H9 (cell line): ENCODE data around the gene GJA9. TPM values are rescaled to one million over a fixed set of nuclear protein-coding genes. Genes with fewer than 3 reads are reported as not detected.
"Not testable (repeated sequence)": the region's sequence is repeated elsewhere in the genome, so short reads cannot be mapped to it uniquely, and the experiment has no call there.

Source experiments
- DNase-seq: peaks from one replicate; pipeline ENCODE4 v3.0.0-alpha.2; 2017
- H2AFZ ChIP-seq: one replicate; pipeline ENCODE4 v1.6.1; 2013; ENCODE audit warnings: mild to moderate bottlenecking, low read length, control low read depth, moderate library complexity
- H2AK5ac ChIP-seq: 2 replicates; pipeline ENCODE4 v1.6.1; 2013; ENCODE audit warnings: low read length, control low read depth, mixed read lengths; ENCODE audit not compliant: insufficient read length
- H2BK120ac ChIP-seq: one replicate; pipeline ENCODE4 v1.6.1; 2013; ENCODE audit warnings: low read depth, mild to moderate bottlenecking, low read length, control low read depth, inconsistent platforms; ENCODE audit not compliant: poor library complexity, severe bottlenecking
- H2BK12ac ChIP-seq: 2 replicates; pipeline ENCODE4 v1.6.1; 2013; ENCODE audit warnings: low read length, control low read depth, mixed read lengths, low read depth; ENCODE audit not compliant: insufficient read length
- H2BK15ac ChIP-seq: 2 replicates; pipeline ENCODE4 v1.6.1; 2013; ENCODE audit warnings: low read depth, low read length, control low read depth
- H2BK20ac ChIP-seq: one replicate; pipeline ENCODE4 v1.6.1; 2013; ENCODE audit warnings: low read depth, mild to moderate bottlenecking, low read length, control low read depth, inconsistent platforms; ENCODE audit not compliant: poor library complexity, severe bottlenecking
- H2BK5ac ChIP-seq: 2 replicates; pipeline ENCODE4 v1.6.1; 2013; ENCODE audit warnings: low read length, control low read depth, mixed read lengths; ENCODE audit not compliant: insufficient read length
- H3K14ac ChIP-seq: 2 replicates; pipeline ENCODE4 v1.6.1; 2013; ENCODE audit warnings: low read length, control low read depth; ENCODE audit not compliant: insufficient read depth
- H3K18ac ChIP-seq: 2 replicates; pipeline ENCODE4 v1.6.1; 2013; ENCODE audit warnings: low read depth, mild to moderate bottlenecking, mixed read lengths, low read length, control low read depth; ENCODE audit not compliant: insufficient read length
- H3K23ac ChIP-seq: 2 replicates; pipeline ENCODE4 v1.6.1; 2013; ENCODE audit warnings: low read length, control low read depth, mixed read lengths, low read depth; ENCODE audit not compliant: insufficient read length
- H3K23me2 ChIP-seq: 2 replicates; pipeline ENCODE4 v1.6.1; 2013; ENCODE audit warnings: low read depth, mild to moderate bottlenecking, mixed read lengths, low read length, control low read depth; ENCODE audit not compliant: insufficient read length, poor library complexity, severe bottlenecking
- H3K27ac ChIP-seq: 2 replicates; pipeline ENCODE4 v1.5.1; 2013; ENCODE audit warnings: low read length, control low read depth, mixed read lengths, low read depth; ENCODE audit not compliant: insufficient read length
- H3K27me3 ChIP-seq: 2 replicates; pipeline ENCODE4 v1.6.1; 2013; ENCODE audit warnings: low read length, control low read depth, inconsistent platforms; ENCODE audit not compliant: insufficient read depth
- H3K4ac ChIP-seq: 2 replicates; pipeline ENCODE4 v1.6.1; 2013; ENCODE audit warnings: low read depth, mild to moderate bottlenecking, control low read depth, inconsistent platforms, low read length, moderate library complexity
- H3K4me1 ChIP-seq: 2 replicates; pipeline ENCODE4 v1.6.1; 2013; ENCODE audit warnings: low read length, control low read depth, inconsistent platforms; ENCODE audit not compliant: insufficient read depth
- H3K4me2 ChIP-seq: 2 replicates; pipeline ENCODE4 v1.6.1; 2013; ENCODE audit warnings: low read length, control low read depth, mixed read lengths; ENCODE audit not compliant: insufficient read length, insufficient read depth
- H3K56ac ChIP-seq: 2 replicates; pipeline ENCODE4 v1.6.1; 2013; ENCODE audit warnings: low read depth, mild to moderate bottlenecking, mixed read lengths, low read length, control low read depth; ENCODE audit not compliant: insufficient read length
- H3K79me1 ChIP-seq: 2 replicates; pipeline ENCODE4 v1.6.1; 2013; ENCODE audit warnings: low read depth, mild to moderate bottlenecking, moderate library complexity, low read length, control low read depth, inconsistent platforms; ENCODE audit not compliant: insufficient read depth, poor library complexity, severe bottlenecking
- H3K79me2 ChIP-seq: 2 replicates; pipeline ENCODE4 v1.6.1; 2013; ENCODE audit warnings: low read length, control low read depth, inconsistent platforms; ENCODE audit not compliant: insufficient read depth
- H3K9ac ChIP-seq: 2 replicates; pipeline ENCODE4 v1.6.1; 2013; ENCODE audit warnings: low read length, control low read depth, mixed read lengths; ENCODE audit not compliant: insufficient read length; ENCODE audit errors: extremely low read depth
- H3K9me3 ChIP-seq: one replicate; pipeline ENCODE4 v1.6.1; 2013; ENCODE audit warnings: low read depth, low read length, inconsistent platforms; ENCODE audit not compliant: control insufficient read depth
- H3T11ph ChIP-seq: one replicate; pipeline ENCODE4 v1.6.1; 2013; ENCODE audit warnings: mild to moderate bottlenecking, low read length, control low read depth, inconsistent platforms
- H4K20me1 ChIP-seq: one replicate; pipeline ENCODE4 v1.6.1; 2013; ENCODE audit not compliant: control insufficient read depth, insufficient read length, insufficient read depth
- H4K5ac ChIP-seq: 2 replicates; pipeline ENCODE4 v1.6.1; 2013; ENCODE audit warnings: low read depth, mild to moderate bottlenecking, mixed read lengths, low read length, control low read depth; ENCODE audit not compliant: insufficient read length
- H4K8ac ChIP-seq: replicated peaks from 2 replicates; pipeline ENCODE4 v1.6.1; 2013; ENCODE audit warnings: low read length, control low read depth, mixed read lengths, low read depth; ENCODE audit not compliant: insufficient read length
- H4K91ac ChIP-seq: 2 replicates; pipeline ENCODE4 v1.6.1; 2013; ENCODE audit warnings: low read depth, mild to moderate bottlenecking, moderate library complexity, mixed read lengths, low read length, control low read depth; ENCODE audit not compliant: insufficient read length
- H3K27ac Mint-ChIP-seq, 3 experiments: 2 replicates in 2 of 3; 3 replicates in 1 of 3; pipeline ENCODE4 v1.8.0; 2020 to 2021; ENCODE audit warnings: mixed read lengths in 3 of 3, mild to moderate bottlenecking in 1 of 3, moderate library complexity in 1 of 3
- H3K27me3 Mint-ChIP-seq: 2 replicates; pipeline ENCODE4 v1.8.0; 2021; ENCODE audit warnings: low read depth, mild to moderate bottlenecking, moderate library complexity, mixed read lengths
- H3K36me3 Mint-ChIP-seq, 3 experiments: 2 replicates in 2 of 3; 3 replicates in 1 of 3; pipeline ENCODE4 v1.8.0; 2020 to 2021; ENCODE audit warnings: low read depth in 3 of 3, mixed read lengths in 3 of 3; ENCODE audit not compliant: insufficient read depth in 1 of 3
- H3K4me1 Mint-ChIP-seq, 2 experiments: 2 replicates each; pipeline ENCODE4 v1.8.0; 2020; ENCODE audit warnings: mixed read lengths in 2 of 2
- H3K4me3 Mint-ChIP-seq, 2 experiments: 2 replicates in 1 of 2; 3 replicates in 1 of 2; pipeline ENCODE4 v1.8.0; 2020 to 2021; ENCODE audit warnings: mild to moderate bottlenecking in 2 of 2, mixed read lengths in 2 of 2, moderate library complexity in 1 of 2
- H3K9me3 Mint-ChIP-seq, 2 experiments: 2 replicates in 1 of 2; 3 replicates in 1 of 2; pipeline ENCODE4 v1.8.0; 2020; ENCODE audit warnings: mild to moderate bottlenecking in 2 of 2, mixed read lengths in 2 of 2, moderate library complexity in 1 of 2
- CTCF ChIP-seq: fragments of 200-600 bp; sonication (generic); conservative IDR thresholded peaks from 3 replicates; pipeline ENCODE4 v1.8.0; 2021; ENCODE audit warnings: antibody characterized with exemption, mild to moderate bottlenecking
- WGBS: extraction: QIAGEN DNeasy Blood & Tissue Kit; methylation state at CpG from one replicate; pipeline ENCODE4 v1.1.7; 2013; ENCODE audit warnings: missing lambda C conversion rate, low lambda C conversion rate, mixed read lengths; ENCODE audit not compliant: insufficient read length; ENCODE audit errors: extremely low coverage; 5-methylcytosine and 5-hydroxymethylcytosine counted together
- total RNA-seq: library from RNA; stranded (reverse); gene quantifications from 2 replicates; pipeline ENCODE4 v1.2.1, GENCODE V29; 2021

The GJA9 gene
- total RNA-seq, 1 experiment from 2014 or later, result not detected

- peaks cover 15 to 26% of the 10 kb centered on the region in 2 experiments for H3K4me1 Mint-ChIP-seq
- no peaks in the 10 kb centered on the region; the same call in 1 of the 2 replicates for H3K4me1 ChIP-seq
- H3K23ac ChIP-seq, result no peak overlapping the region
- H3K27ac Mint-ChIP-seq, result peak overlapping the region in 1 of 3 experiments; percentile 70; a peak in 1 of 7 replicates
- H4K20me1 ChIP-seq, result no peaks in the 10 kb centered on the region
- no peak overlapping the region for H4K8ac ChIP-seq
- H3K79me2 ChIP-seq, result no peaks in the 10 kb centered on the region
- H3K36me3 Mint-ChIP-seq, result peaks cover 3 to 44% (median 39%) of the 10 kb centered on the region in 3 experiments; a peak in 6 of 7 replicates
- no peak overlapping the region for H3K4me2 ChIP-seq
- no peak for TF ChIP-seq CTCF
- no peak overlapping the region for H2BK15ac ChIP-seq
- no peak overlapping the region for H2AK5ac ChIP-seq
- H3K9ac ChIP-seq, result no peak overlapping the region
- H3K14ac ChIP-seq, result no peak overlapping the region
- no peak overlapping the region for H2BK12ac ChIP-seq
- H3K9me3 Mint-ChIP-seq, result no peaks in the 10 kb centered on the region
- H3K27me3 Mint-ChIP-seq, result no peaks in the 10 kb centered on the region
- H3K18ac ChIP-seq, result no peak overlapping the region
- no peak overlapping the region for H2BK5ac ChIP-seq
- DNase-seq, result no peak
- H3K4me3 Mint-ChIP-seq, result no peak overlapping the region
- H3K27me3 ChIP-seq, result no peaks in the 10 kb centered on the region
- H3K27ac ChIP-seq, result no peak overlapping the region
- H3T11ph ChIP-seq, result no peak overlapping the region
- H2BK120ac ChIP-seq, result no peak overlapping the region
- no peaks in the 10 kb centered on the region for H3K79me1 ChIP-seq
- no peak overlapping the region for H3K4ac ChIP-seq
- no peaks in the 10 kb centered on the region for H3K9me3 ChIP-seq
- no peak overlapping the region for H3K56ac ChIP-seq
- H4K91ac ChIP-seq, result no peak overlapping the region
- no peak overlapping the region for H4K5ac ChIP-seq
- H3K23me2 ChIP-seq, result no peaks in the 10 kb centered on the region
- H2AFZ ChIP-seq, result no peak overlapping the region
- WGBS, result no CpG with 5 or more reads among the region's 9 CpGs
- H2BK20ac ChIP-seq, result no peak overlapping the region
Observed at GRCh38 chr1:38839363-38839762, 42.0 kb downstream of the GJA9 start.

GRCh38 chr1:38836316-38836715 is 45.1 kb downstream of the GJA9 start:
- not testable (repeated sequence) for H4K5ac ChIP-seq, H3K79me1 ChIP-seq, DNase-seq, H3K27me3 Mint-ChIP-seq, H3K14ac ChIP-seq, H2BK20ac ChIP-seq, H3K4me3 Mint-ChIP-seq, H2BK5ac ChIP-seq, H4K8ac ChIP-seq, H3K4me1 ChIP-seq, H3K23me2 ChIP-seq, H3K18ac ChIP-seq, H3T11ph ChIP-seq, H3K56ac ChIP-seq, H3K4ac ChIP-seq, H3K27me3 ChIP-seq, H3K79me2 ChIP-seq, H3K27ac Mint-ChIP-seq, H2BK120ac ChIP-seq, H2AK5ac ChIP-seq, H4K20me1 ChIP-seq, H3K9me3 ChIP-seq, H3K9ac ChIP-seq, H3K27ac ChIP-seq, H3K4me2 ChIP-seq, H3K9me3 Mint-ChIP-seq, H2AFZ ChIP-seq, H3K23ac ChIP-seq, H4K91ac ChIP-seq, H2BK15ac ChIP-seq, H2BK12ac ChIP-seq
- no CpG with 5 or more reads among the region's 10 CpGs for WGBS
- Mint-ChIP-seq H3K36me3 (peaks cover 3 to 25% (median 24%) of the 10 kb centered on the region in 3 experiments; a peak in 6 of 7 replicates), H3K4me1 (peaks cover 15 to 26% of the 10 kb centered on the region in 2 experiments)
